Measurements from ENCODE around the gene AKT3.

DNA sequence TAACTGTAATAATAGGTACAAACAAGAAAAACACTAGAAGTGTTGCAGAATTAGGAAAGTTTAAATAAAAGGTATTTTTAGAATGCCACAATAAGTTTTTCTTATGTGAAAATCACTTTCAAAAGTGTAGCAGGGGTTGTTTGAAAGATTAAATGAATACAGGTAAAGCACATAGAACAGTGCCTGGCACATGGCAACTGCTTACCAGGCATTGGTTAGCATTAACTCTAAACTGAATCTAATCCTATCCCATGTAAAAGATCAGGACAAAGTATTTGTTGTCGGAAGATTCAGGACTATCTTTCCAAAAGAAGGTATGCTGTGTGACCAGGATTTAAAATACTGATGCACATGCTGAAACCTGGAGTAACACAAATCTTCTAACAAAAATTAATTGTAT, 3.3 kb downstream of the AKT3 start:
- TF ChIP-seq, protein P1, sequence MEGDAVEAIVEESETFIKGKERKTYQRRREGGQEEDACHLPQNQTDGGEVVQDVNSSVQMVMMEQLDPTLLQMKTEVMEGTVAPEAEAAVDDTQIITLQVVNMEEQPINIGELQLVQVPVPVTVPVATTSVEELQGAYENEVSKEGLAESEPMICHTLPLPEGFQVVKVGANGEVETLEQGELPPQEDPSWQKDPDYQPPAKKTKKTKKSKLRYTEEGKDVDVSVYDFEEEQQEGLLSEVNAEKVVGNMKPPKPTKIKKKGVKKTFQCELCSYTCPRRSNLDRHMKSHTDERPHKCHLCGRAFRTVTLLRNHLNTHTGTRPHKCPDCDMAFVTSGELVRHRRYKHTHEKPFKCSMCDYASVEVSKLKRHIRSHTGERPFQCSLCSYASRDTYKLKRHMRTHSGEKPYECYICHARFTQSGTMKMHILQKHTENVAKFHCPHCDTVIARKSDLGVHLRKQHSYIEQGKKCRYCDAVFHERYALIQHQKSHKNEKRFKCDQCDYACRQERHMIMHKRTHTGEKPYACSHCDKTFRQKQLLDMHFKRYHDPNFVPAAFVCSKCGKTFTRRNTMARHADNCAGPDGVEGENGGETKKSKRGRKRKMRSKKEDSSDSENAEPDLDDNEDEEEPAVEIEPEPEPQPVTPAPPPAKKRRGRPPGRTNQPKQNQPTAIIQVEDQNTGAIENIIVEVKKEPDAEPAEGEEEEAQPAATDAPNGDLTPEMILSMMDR (IDR thresholded peaks at IDR 0.05 in 4 of 5, conservative IDR thresholded peaks at IDR 0.05 in 1 of 5) = no peak
- TF ChIP-seq POLR2A (IDR thresholded peaks at IDR 0.05) = no peak

Measured in gastrocnemius medialis (tissue), 4 donors.